Vagina (tissue), 2 donors: Measurements from ENCODE around the gene MXD1.

ENCODE experiments used
- CTCF ChIP-seq, 3 experiments: fragments of 450-650 bp in 2 of 3; fragments of 200-600 bp in 1 of 3; sonication (generic) in 1 of 3; IDR thresholded peaks; one replicate each; pipeline ENCODE4 v1.5.1; 2017 to 2019; ENCODE audit warnings: antibody characterized with exemption in 3 of 3, mild to moderate bottlenecking in 2 of 3, moderate library complexity in 2 of 3
- POLR2A ChIP-seq, 2 donors: fragments of 450-650 bp; IDR thresholded peaks; one replicate each; pipeline ENCODE4 v1.6.1; 2017; ENCODE audit warnings: antibody characterized with exemption in 2 of 2, mild to moderate bottlenecking in 2 of 2, moderate library complexity in 2 of 2

GRCh38 chr2:69888451-69888850, 26.5 kb upstream of the MXD1 start:
- TF ChIP-seq CTCF (IDR thresholded peaks at IDR 0.05) (no peak), POLR2A (IDR thresholded peaks at IDR 0.05) (no peak)
